ENCODE data around the gene ZNF783.
A peak's percentile ranks its signal among the peaks of the same experiment; 100 is the strongest.

Gene ZNF783

DNA sequence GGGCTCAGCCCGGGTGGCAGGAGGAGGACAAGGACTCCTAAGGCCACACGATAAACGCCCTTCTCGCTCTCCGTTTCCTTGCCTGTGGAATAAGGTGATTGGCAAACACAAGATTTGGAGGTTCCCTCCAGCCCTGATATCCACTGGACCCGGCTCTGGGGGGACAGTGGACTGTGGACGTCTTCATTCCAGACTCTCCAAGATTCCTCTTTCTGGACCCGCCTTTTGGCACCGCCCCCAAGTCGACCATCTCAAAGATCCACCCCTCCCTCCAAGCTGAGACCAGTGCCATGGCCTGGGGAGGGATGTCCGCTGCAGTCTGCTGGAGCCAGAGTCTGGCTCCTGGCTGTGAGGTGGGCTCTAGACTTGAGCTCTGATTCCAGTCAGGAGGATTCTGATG is 23.6 kb downstream of the ZNF783 start:
- Mint-ChIP-seq H3K4me1 (peaks cover 12% of the 10 kb centered on the region), H3K36me3 (ENCODE audit: low read depth) (peaks cover 20% of the 10 kb centered on the region), H3K4me3 (peak overlapping the region; percentile 92), H3K27ac (no peak overlapping the region), H3K27me3 (ENCODE audit: low read depth, poor library complexity) (peaks cover 30% of the 10 kb centered on the region), H3K9me3 (no peaks in the 10 kb centered on the region)
- TF ChIP-seq, protein P1, sequence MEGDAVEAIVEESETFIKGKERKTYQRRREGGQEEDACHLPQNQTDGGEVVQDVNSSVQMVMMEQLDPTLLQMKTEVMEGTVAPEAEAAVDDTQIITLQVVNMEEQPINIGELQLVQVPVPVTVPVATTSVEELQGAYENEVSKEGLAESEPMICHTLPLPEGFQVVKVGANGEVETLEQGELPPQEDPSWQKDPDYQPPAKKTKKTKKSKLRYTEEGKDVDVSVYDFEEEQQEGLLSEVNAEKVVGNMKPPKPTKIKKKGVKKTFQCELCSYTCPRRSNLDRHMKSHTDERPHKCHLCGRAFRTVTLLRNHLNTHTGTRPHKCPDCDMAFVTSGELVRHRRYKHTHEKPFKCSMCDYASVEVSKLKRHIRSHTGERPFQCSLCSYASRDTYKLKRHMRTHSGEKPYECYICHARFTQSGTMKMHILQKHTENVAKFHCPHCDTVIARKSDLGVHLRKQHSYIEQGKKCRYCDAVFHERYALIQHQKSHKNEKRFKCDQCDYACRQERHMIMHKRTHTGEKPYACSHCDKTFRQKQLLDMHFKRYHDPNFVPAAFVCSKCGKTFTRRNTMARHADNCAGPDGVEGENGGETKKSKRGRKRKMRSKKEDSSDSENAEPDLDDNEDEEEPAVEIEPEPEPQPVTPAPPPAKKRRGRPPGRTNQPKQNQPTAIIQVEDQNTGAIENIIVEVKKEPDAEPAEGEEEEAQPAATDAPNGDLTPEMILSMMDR (IDR thresholded peaks at IDR 0.05), result no peak
- peak; percentile 52 for DNase-seq

DNA sequence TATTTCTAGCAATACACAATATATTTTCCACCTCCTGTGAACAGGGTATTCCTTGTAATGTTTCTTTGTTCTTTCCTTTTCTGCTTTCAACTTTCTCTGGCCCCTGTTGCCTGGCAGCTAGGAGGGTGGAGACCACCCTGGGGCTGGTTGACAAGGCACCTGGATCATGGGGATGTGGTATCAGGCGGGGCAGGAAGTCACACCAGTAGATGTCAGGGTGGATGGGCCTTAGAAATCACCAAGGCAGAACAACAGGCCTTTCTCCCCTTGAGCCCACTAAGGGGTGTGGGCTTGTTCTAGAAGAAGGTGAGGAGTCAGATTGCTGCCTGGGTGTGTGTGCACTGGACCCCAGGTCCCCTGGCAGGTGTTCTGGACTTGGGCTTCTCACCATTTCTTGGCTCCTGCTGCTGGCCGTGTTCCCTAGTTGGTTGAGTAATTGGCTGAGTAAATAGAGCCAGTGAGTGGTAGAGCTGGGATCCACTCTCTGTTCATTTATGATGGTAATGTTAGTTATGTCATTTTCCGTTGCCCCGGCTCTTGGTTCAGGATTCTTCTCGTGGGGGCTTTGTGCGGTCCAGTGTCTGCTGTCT is 24.9 kb downstream of the ZNF783 start:
- Mint-ChIP-seq H3K36me3 (ENCODE audit: low read depth) (peaks cover 12% of the 10 kb centered on the region), H3K4me3 (no peak overlapping the region), H3K4me1 (peaks cover 12% of the 10 kb centered on the region), H3K27me3 (ENCODE audit: low read depth, poor library complexity) (peaks cover 30% of the 10 kb centered on the region), H3K27ac (no peak overlapping the region), H3K9me3 (no peaks in the 10 kb centered on the region)
- DNase-seq, result no peak
- TF ChIP-seq, protein P1 (IDR thresholded peaks at IDR 0.05), result no peak

DNA sequence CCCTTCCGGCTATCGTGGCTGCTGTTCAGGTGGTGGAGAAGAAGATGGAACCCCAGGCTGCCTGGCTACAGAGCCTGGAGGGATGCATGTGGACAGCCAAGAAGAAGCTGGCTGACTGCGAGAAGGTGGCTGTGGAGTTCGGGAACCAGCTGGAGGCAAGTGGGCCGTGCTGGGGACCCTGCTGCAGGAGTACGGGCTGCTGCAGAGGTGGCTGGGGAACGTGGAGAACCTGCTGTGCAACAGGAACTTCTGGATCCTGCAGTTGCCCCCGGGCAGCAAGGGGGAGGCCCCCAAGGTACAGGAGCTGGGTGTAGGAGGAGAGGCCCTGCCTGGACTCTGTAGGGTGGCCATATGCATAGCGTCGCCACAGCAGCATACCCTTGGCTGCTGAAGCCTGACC is 25.6 kb downstream of the ZNF783 start:
- Mint-ChIP-seq H3K9me3 (no peaks in the 10 kb centered on the region), H3K4me3 (no peak overlapping the region)
- TF ChIP-seq, protein P1 (IDR thresholded peaks at IDR 0.05), result no peak

DNA sequence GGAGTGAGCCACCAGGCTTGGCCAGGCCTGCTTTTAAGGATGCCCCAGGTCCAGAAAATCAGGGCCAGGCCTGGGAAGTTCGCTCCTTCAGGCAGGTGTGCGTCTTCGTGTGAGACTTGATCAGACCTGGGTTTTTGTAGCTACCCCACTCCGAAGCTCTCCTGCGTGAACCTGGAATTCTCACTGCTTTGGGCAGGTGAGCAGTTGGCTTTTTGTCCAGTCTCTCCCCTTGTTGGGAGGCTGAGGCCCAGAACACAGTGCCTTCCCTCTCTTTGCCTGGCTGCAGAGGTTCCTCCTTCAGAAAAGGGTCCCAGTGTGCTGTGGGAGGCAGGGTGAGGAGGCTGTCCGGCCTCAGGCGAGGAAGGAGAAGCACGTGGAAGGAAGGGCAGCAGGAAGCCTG is 27.3 kb downstream of the ZNF783 start:
- no peak overlapping the region for H3K4me3 Mint-ChIP-seq
- H3K9me3 Mint-ChIP-seq, result no peaks in the 10 kb centered on the region
- peaks cover 21% of the 10 kb centered on the region for H3K27me3 Mint-ChIP-seq (ENCODE audit: low read depth, poor library complexity)
- TF ChIP-seq, protein P1 (IDR thresholded peaks at IDR 0.05), result no peak
- DNase-seq, result no peak
- peaks cover 12% of the 10 kb centered on the region for H3K4me1 Mint-ChIP-seq
- H3K27ac Mint-ChIP-seq, result no peak overlapping the region
- H3K36me3 Mint-ChIP-seq (ENCODE audit: low read depth), result peaks cover under 1% of the 10 kb centered on the region

More for the DNA sequence above, 25.6 kb downstream of the ZNF783 start:
- Mint-ChIP-seq H3K27ac (no peak overlapping the region), H3K4me1 (peaks cover 12% of the 10 kb centered on the region), H3K36me3 (ENCODE audit: low read depth) (peaks cover 8% of the 10 kb centered on the region), H3K27me3 (ENCODE audit: low read depth, poor library complexity) (peaks cover 30% of the 10 kb centered on the region)
- no peak for DNase-seq

DNA sequence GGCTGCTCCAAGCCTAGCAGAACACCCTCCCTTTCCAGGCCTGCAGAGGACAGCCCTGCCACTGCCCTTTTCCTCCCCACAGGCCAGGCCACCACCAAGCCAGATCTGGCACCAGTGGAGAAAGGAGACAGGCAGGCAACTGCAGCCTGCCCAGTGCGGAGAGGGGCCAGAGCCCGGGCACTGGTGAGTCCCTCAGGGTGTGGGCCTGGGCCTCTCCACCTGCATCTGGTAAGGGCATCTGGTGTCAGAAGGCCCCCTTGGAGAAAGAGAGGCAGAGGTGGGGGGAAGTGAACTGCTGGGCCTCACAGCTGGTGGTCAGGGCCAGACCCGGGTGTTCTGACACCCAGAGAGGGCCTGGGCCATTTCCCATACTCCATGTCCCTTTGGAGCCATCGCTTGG is 27.9 kb downstream of the ZNF783 start:
- no peak overlapping the region for H3K27ac Mint-ChIP-seq
- peaks cover 20% of the 10 kb centered on the region for H3K27me3 Mint-ChIP-seq (ENCODE audit: low read depth, poor library complexity)

More for the DNA sequence above, 27.9 kb downstream of the ZNF783 start:
- Mint-ChIP-seq H3K4me3 (no peak overlapping the region), H3K9me3 (no peaks in the 10 kb centered on the region), H3K4me1 (peaks cover 12% of the 10 kb centered on the region), H3K36me3 (ENCODE audit: low read depth) (no peaks in the 10 kb centered on the region)
- DNase-seq, result no peak
- TF ChIP-seq, protein P1 (IDR thresholded peaks at IDR 0.05), result no peak

Measured in nephron progenitor cell (in vitro differentiated cells).